ENCODE data around the gene MCM8. TPM values are rescaled to one million over a fixed set of nuclear protein-coding genes. Genes with fewer than 3 reads are reported as not detected.
A peak's percentile ranks its signal among the peaks of the same experiment; 100 is the strongest.

The MCM8 gene
- total RNA-seq, 1 donor from 2014 or later = 35.2 TPM

GRCh38 chr20:5927749-5928462, 22.5 kb upstream of the MCM8 start:
- no peaks in the 10 kb centered on the region for H3K36me3 Mint-ChIP-seq (ENCODE audit: low read depth)
- H3K4me1 Mint-ChIP-seq (ENCODE audit: low read depth) = no peaks in the 10 kb centered on the region
- H3K27ac Mint-ChIP-seq = no peak overlapping the region
- DNase-seq (ENCODE audit: low spot score) = no peak
- intact Hi-C loops (cut with micrococcal nuclease) = no loop called here
- H3K9me3 Mint-ChIP-seq = no peaks in the 10 kb centered on the region
- H3K4me3 Mint-ChIP-seq (ENCODE audit: low read depth) = no peak overlapping the region
- peaks cover 32% of the 10 kb centered on the region for H3K27me3 Mint-ChIP-seq (ENCODE audit: low read depth)

GRCh38 chr20:5928836-5929715, 21.4 kb upstream of the MCM8 start:
- no peak for DNase-seq (ENCODE audit: low spot score)
- no peak overlapping the region for H3K4me3 Mint-ChIP-seq (ENCODE audit: low read depth)
- no peaks in the 10 kb centered on the region for H3K4me1 Mint-ChIP-seq (ENCODE audit: low read depth)
- H3K9me3 Mint-ChIP-seq = no peaks in the 10 kb centered on the region
- intact Hi-C loops (cut with micrococcal nuclease) = no loop called here
- H3K27me3 Mint-ChIP-seq (ENCODE audit: low read depth) = peaks cover 25% of the 10 kb centered on the region
- H3K27ac Mint-ChIP-seq = no peak overlapping the region
- no peaks in the 10 kb centered on the region for H3K36me3 Mint-ChIP-seq (ENCODE audit: low read depth)

- H3K36me3 Mint-ChIP-seq (ENCODE audit: low read depth) = no peaks in the 10 kb centered on the region
- H3K4me1 Mint-ChIP-seq (ENCODE audit: low read depth) = peaks cover 9% of the 10 kb centered on the region
- intact Hi-C loops (cut with micrococcal nuclease) = loop anchor here (5.0 kb wide), 1 partner anchor 404 kb away; no protein-coding TSS in a partner anchor
- no peak for DNase-seq (ENCODE audit: low spot score)
- H3K27me3 Mint-ChIP-seq (ENCODE audit: low read depth) = peaks cover 18% of the 10 kb centered on the region
- no peaks in the 10 kb centered on the region for H3K9me3 Mint-ChIP-seq
- no peak overlapping the region for H3K27ac Mint-ChIP-seq
- H3K4me3 Mint-ChIP-seq (ENCODE audit: low read depth) = no peak overlapping the region
These were observed 19.0 kb upstream of the MCM8 start for GRCh38 chr20:5931411-5931810.

GRCh38 chr20:5932796-5933195, 17.7 kb upstream of the MCM8 start:
- Mint-ChIP-seq H3K4me3 (ENCODE audit: low read depth) (no peak overlapping the region), H3K36me3 (ENCODE audit: low read depth) (peaks cover under 1% of the 10 kb centered on the region), H3K4me1 (ENCODE audit: low read depth) (peaks cover 9% of the 10 kb centered on the region), H3K9me3 (no peaks in the 10 kb centered on the region), H3K27me3 (ENCODE audit: low read depth) (peaks cover 10% of the 10 kb centered on the region), H3K27ac (no peak overlapping the region)
- DNase-seq (ENCODE audit: low spot score) = no peak
- intact Hi-C loops (cut with micrococcal nuclease) = loop anchor here (5.0 kb wide), 1 partner anchor 405 kb away; no protein-coding TSS in a partner anchor

- peaks cover 9% of the 10 kb centered on the region for H3K4me1 Mint-ChIP-seq (ENCODE audit: low read depth)
- no peaks in the 10 kb centered on the region for H3K9me3 Mint-ChIP-seq
- H3K36me3 Mint-ChIP-seq (ENCODE audit: low read depth) = peaks cover 12% of the 10 kb centered on the region
- no peak overlapping the region for H3K27ac Mint-ChIP-seq
- intact Hi-C loops (cut with micrococcal nuclease) = loop anchor here (5.0 kb wide), 1 partner anchor 407 kb away; no protein-coding TSS in a partner anchor
- no peak overlapping the region for H3K4me3 Mint-ChIP-seq (ENCODE audit: low read depth)
- H3K27me3 Mint-ChIP-seq (ENCODE audit: low read depth) = peaks cover 7% of the 10 kb centered on the region
- DNase-seq (ENCODE audit: low spot score) = no peak
These were observed 16.5 kb upstream of the MCM8 start for GRCh38 chr20:5933802-5934436.

GRCh38 chr20:5935384-5935783, 15.1 kb upstream of the MCM8 start:
- intact Hi-C loops (cut with micrococcal nuclease) = no loop called here
- Mint-ChIP-seq H3K27ac (no peak overlapping the region), H3K4me1 (ENCODE audit: low read depth) (peaks cover 9% of the 10 kb centered on the region), H3K9me3 (no peaks in the 10 kb centered on the region), H3K36me3 (ENCODE audit: low read depth) (peaks cover 22% of the 10 kb centered on the region), H3K27me3 (ENCODE audit: low read depth) (peaks cover 2% of the 10 kb centered on the region), H3K4me3 (ENCODE audit: low read depth) (no peak overlapping the region)
- no peak for DNase-seq (ENCODE audit: low spot score)

- H3K27ac Mint-ChIP-seq = no peak overlapping the region
- H3K9me3 Mint-ChIP-seq = no peaks in the 10 kb centered on the region
- peaks cover 27% of the 10 kb centered on the region for H3K36me3 Mint-ChIP-seq (ENCODE audit: low read depth)
- DNase-seq (ENCODE audit: low spot score) = no peak
- intact Hi-C loops (cut with micrococcal nuclease) = no loop called here
- H3K4me3 Mint-ChIP-seq (ENCODE audit: low read depth) = no peak overlapping the region
- no peaks in the 10 kb centered on the region for H3K27me3 Mint-ChIP-seq (ENCODE audit: low read depth)
- peaks cover 9% of the 10 kb centered on the region for H3K4me1 Mint-ChIP-seq (ENCODE audit: low read depth)
These were observed 14.2 kb upstream of the MCM8 start for GRCh38 chr20:5936238-5936637.

- Mint-ChIP-seq H3K9me3 (no peaks in the 10 kb centered on the region), H3K36me3 (ENCODE audit: low read depth) (peaks cover 49% of the 10 kb centered on the region), H3K4me3 (ENCODE audit: low read depth) (no peak overlapping the region), H3K4me1 (ENCODE audit: low read depth) (peaks cover 9% of the 10 kb centered on the region), H3K27ac (no peak overlapping the region), H3K27me3 (ENCODE audit: low read depth) (no peaks in the 10 kb centered on the region)
- DNase-seq (ENCODE audit: low spot score) = no peak
- intact Hi-C loops (cut with micrococcal nuclease) = no loop called here
These were observed 11.9 kb upstream of the MCM8 start for GRCh38 chr20:5938456-5939029.

GRCh38 chr20:5945963-5946362, 4.5 kb upstream of the MCM8 start:
- H3K36me3 Mint-ChIP-seq (ENCODE audit: low read depth) = peaks cover 79% of the 10 kb centered on the region
- H3K4me1 Mint-ChIP-seq (ENCODE audit: low read depth) = peaks cover 34% of the 10 kb centered on the region
- no peak for DNase-seq (ENCODE audit: low spot score)
- no peak overlapping the region for H3K4me3 Mint-ChIP-seq (ENCODE audit: low read depth)
- intact Hi-C loops (cut with micrococcal nuclease) = no loop called here
- H3K27ac Mint-ChIP-seq = no peak overlapping the region
- H3K27me3 Mint-ChIP-seq (ENCODE audit: low read depth) = no peaks in the 10 kb centered on the region
- no peaks in the 10 kb centered on the region for H3K9me3 Mint-ChIP-seq

GRCh38 chr20:5947276-5947675, 3.2 kb upstream of the MCM8 start:
- Mint-ChIP-seq H3K9me3 (no peaks in the 10 kb centered on the region), H3K4me1 (ENCODE audit: low read depth) (peaks cover 46% of the 10 kb centered on the region)
- intact Hi-C loops (cut with micrococcal nuclease) = no loop called here

GRCh38 chr20:5949943-5950270, 545 bp upstream of the MCM8 start:
- Mint-ChIP-seq H3K27ac (peak overlapping the region; percentile 94), H3K36me3 (ENCODE audit: low read depth) (peaks cover 72% of the 10 kb centered on the region), H3K4me3 (ENCODE audit: low read depth) (peak overlapping the region; percentile 95), H3K4me1 (ENCODE audit: low read depth) (peaks cover 57% of the 10 kb centered on the region), H3K27me3 (ENCODE audit: low read depth) (no peaks in the 10 kb centered on the region), H3K9me3 (no peaks in the 10 kb centered on the region)
- no peak for DNase-seq (ENCODE audit: low spot score)
- intact Hi-C loops (cut with micrococcal nuclease) = loop anchor here (1.0 to 10.0 kb wide), 5 partner anchors 30 to 825 kb away; partner anchors contain the start of gene CDS2

More at GRCh38 chr20:5947276-5947675, 3.2 kb upstream of the MCM8 start:
- H3K27ac Mint-ChIP-seq = peak overlapping the region; percentile 83
- DNase-seq (ENCODE audit: low spot score) = no peak
- peak overlapping the region; percentile 11 for H3K4me3 Mint-ChIP-seq (ENCODE audit: low read depth)
- no peaks in the 10 kb centered on the region for H3K27me3 Mint-ChIP-seq (ENCODE audit: low read depth)
- peaks cover 73% of the 10 kb centered on the region for H3K36me3 Mint-ChIP-seq (ENCODE audit: low read depth)

- peaks cover 55% of the 10 kb centered on the region for H3K36me3 Mint-ChIP-seq (ENCODE audit: low read depth)
- intact Hi-C loops (cut with micrococcal nuclease) = no loop called here
- no peak overlapping the region for H3K4me3 Mint-ChIP-seq (ENCODE audit: low read depth)
- no peak for DNase-seq (ENCODE audit: low spot score)
- H3K9me3 Mint-ChIP-seq = no peaks in the 10 kb centered on the region
- no peak overlapping the region for H3K27ac Mint-ChIP-seq
- peaks cover 7% of the 10 kb centered on the region for H3K4me1 Mint-ChIP-seq (ENCODE audit: low read depth)
- no peaks in the 10 kb centered on the region for H3K27me3 Mint-ChIP-seq (ENCODE audit: low read depth)
These were observed 17.0 kb downstream of the MCM8 start for GRCh38 chr20:5967469-5967868.
